IPS DF 6.9 (cell line): Measurements from ENCODE around the gene TUBA3D.
"Not testable (repeated sequence)": the region's sequence is repeated elsewhere in the genome, so short reads cannot be mapped to it uniquely, and the experiment has no call there.

Experiments used
- DNase-seq: peaks from one replicate; pipeline ENCODE4 v3.0.0-alpha.2; 2013; ENCODE audit warnings: low read depth, low spot score
- H3K27ac ChIP-seq: one replicate; pipeline ENCODE4 v1.5.1; 2013; ENCODE audit warnings: low read length, control low read depth
- H3K27me3 ChIP-seq: 2 replicates; pipeline ENCODE4 v1.6.1; 2013; ENCODE audit warnings: mild to moderate bottlenecking, low read length; ENCODE audit not compliant: control insufficient read depth, insufficient read depth
- H3K36me3 ChIP-seq: 2 replicates; pipeline ENCODE4 v1.6.1; 2013; ENCODE audit warnings: low read length; ENCODE audit not compliant: control insufficient read depth, insufficient read depth
- H3K4me1 ChIP-seq: 2 replicates; pipeline ENCODE4 v1.6.1; 2013; ENCODE audit warnings: low read length; ENCODE audit not compliant: control insufficient read depth, insufficient read depth
- H3K4me3 ChIP-seq: 2 replicates; pipeline ENCODE4 v1.5.1; 2013; ENCODE audit warnings: mild to moderate bottlenecking, low read length
- H3K9me3 ChIP-seq: 2 replicates; pipeline ENCODE4 v1.6.1; 2013; ENCODE audit warnings: low read length, inconsistent platforms; ENCODE audit not compliant: control insufficient read depth, insufficient read depth
- WGBS: extraction: QIAGEN DNeasy Blood & Tissue Kit; methylation state at CpG from one replicate; pipeline ENCODE4 v1.1.7; 2013; ENCODE audit warnings: mixed read lengths, missing lambda C conversion rate; ENCODE audit not compliant: insufficient read length, insufficient coverage; 5-methylcytosine and 5-hydroxymethylcytosine counted together

TUBA3D gene

GRCh38 chr2:131515235-131515634 lies 39.3 kb downstream of the TUBA3D start:
- H3K4me3 ChIP-seq, H3K4me1 ChIP-seq, DNase-seq, H3K27ac ChIP-seq, H3K27me3 ChIP-seq, H3K9me3 ChIP-seq: not testable (repeated sequence)
- WGBS = no CpG with 5 or more reads among the region's 14 CpGs
- H3K36me3 ChIP-seq = peaks cover 18% of the 10 kb centered on the region

- H3K4me1 ChIP-seq = no peaks in the 10 kb centered on the region
- H3K36me3 ChIP-seq = peaks cover 22% of the 10 kb centered on the region
- no peak overlapping the region for H3K27ac ChIP-seq
- no peaks in the 10 kb centered on the region for H3K27me3 ChIP-seq
- no peak for DNase-seq
- H3K9me3 ChIP-seq = no peaks in the 10 kb centered on the region
- H3K4me3 ChIP-seq = no peak overlapping the region
- no CpG with 5 or more reads among the region's 10 CpGs for WGBS
These were observed 40.1 kb downstream of the TUBA3D start for GRCh38 chr2:131516011-131516410.

GRCh38 chr2:131516621-131517020 lies 40.7 kb downstream of the TUBA3D start:
- not testable (repeated sequence) for H3K4me1 ChIP-seq, H3K9me3 ChIP-seq, H3K27me3 ChIP-seq, H3K27ac ChIP-seq, H3K4me3 ChIP-seq
- no CpG with 5 or more reads among the region's 11 CpGs for WGBS
- peak; percentile 11 for DNase-seq
- H3K36me3 ChIP-seq = peaks cover 22% of the 10 kb centered on the region

GRCh38 chr2:131517106-131517831 lies 41.4 kb downstream of the TUBA3D start:
- Histone ChIP-seq H3K27me3 (no peaks in the 10 kb centered on the region), H3K4me3 (no peak overlapping the region), H3K36me3 (peaks cover 22% of the 10 kb centered on the region), H3K9me3 (no peaks in the 10 kb centered on the region), H3K4me1 (peaks cover 2% of the 10 kb centered on the region; the same call in 1 of the 2 replicates), H3K27ac (no peak overlapping the region)
- no peak for DNase-seq
- no CpG with 5 or more reads among the region's 17 CpGs for WGBS

GRCh38 chr2:131517856-131518255 lies 41.9 kb downstream of the TUBA3D start:
- H3K36me3 ChIP-seq = peaks cover 19% of the 10 kb centered on the region
- WGBS = no CpG with 5 or more reads among the region's 16 CpGs
- not testable (repeated sequence) for H3K27me3 ChIP-seq, H3K27ac ChIP-seq, DNase-seq, H3K4me3 ChIP-seq, H3K9me3 ChIP-seq, H3K4me1 ChIP-seq

- H3K36me3 ChIP-seq = peaks cover 19% of the 10 kb centered on the region
- H3K9me3 ChIP-seq, DNase-seq, H3K27ac ChIP-seq, H3K4me1 ChIP-seq, H3K4me3 ChIP-seq, H3K27me3 ChIP-seq: not testable (repeated sequence)
- no CpG with 5 or more reads among the region's 11 CpGs for WGBS
These were observed 42.6 kb downstream of the TUBA3D start for GRCh38 chr2:131518531-131518930.

GRCh38 chr2:131519466-131519865 lies 43.5 kb downstream of the TUBA3D start:
- Histone ChIP-seq H3K36me3 (peaks cover 19% of the 10 kb centered on the region), H3K4me1 (peaks cover 2% of the 10 kb centered on the region; the same call in 1 of the 2 replicates), H3K27me3 (no peaks in the 10 kb centered on the region), H3K9me3 (no peaks in the 10 kb centered on the region), H3K27ac (no peak overlapping the region), H3K4me3 (no peak overlapping the region)
- no CpG with 5 or more reads among the region's 15 CpGs for WGBS
- no peak for DNase-seq

GRCh38 chr2:131519871-131520470 lies 44.1 kb downstream of the TUBA3D start:
- peaks cover 18% of the 10 kb centered on the region for H3K36me3 ChIP-seq
- not testable (repeated sequence) for H3K4me3 ChIP-seq, H3K27me3 ChIP-seq, H3K4me1 ChIP-seq, DNase-seq, H3K9me3 ChIP-seq, H3K27ac ChIP-seq
- no CpG with 5 or more reads among the region's 24 CpGs for WGBS

GRCh38 chr2:131520526-131520925 lies 44.6 kb downstream of the TUBA3D start:
- no peaks in the 10 kb centered on the region for H3K27me3 ChIP-seq
- no peak overlapping the region for H3K27ac ChIP-seq
- H3K9me3 ChIP-seq = no peaks in the 10 kb centered on the region
- peaks cover 2% of the 10 kb centered on the region; the same call in 1 of the 2 replicates for H3K4me1 ChIP-seq
- peaks cover 16% of the 10 kb centered on the region for H3K36me3 ChIP-seq
- WGBS = no CpG with 5 or more reads among the region's 10 CpGs
- no peak overlapping the region for H3K4me3 ChIP-seq
- DNase-seq = no peak

- not testable (repeated sequence) for H3K4me1 ChIP-seq, H3K27ac ChIP-seq, H3K4me3 ChIP-seq, H3K9me3 ChIP-seq, DNase-seq, H3K27me3 ChIP-seq
- H3K36me3 ChIP-seq = peaks cover 16% of the 10 kb centered on the region
- WGBS = no CpG with 5 or more reads among the region's 6 CpGs
These were observed 45.6 kb downstream of the TUBA3D start for GRCh38 chr2:131521524-131521923.
